Non-pigmented ciliary epithelial cell (primary cell): ENCODE data around the gene DOCK9.
A peak's percentile ranks its signal among the peaks of the same experiment; 100 is the strongest.

ENCODE experiments used
- DNase-seq: peaks from one replicate; pipeline ENCODE4 v3.0.0-alpha.2; 2010; ENCODE audit warnings: low read depth

DOCK9 gene

GRCh38 chr13:98795220-98795619, 182.6 kb downstream of the DOCK9 start:
- no peak for DNase-seq

GRCh38 chr13:98794498-98794897, 183.4 kb downstream of the DOCK9 start:
- no peak for DNase-seq

DNA sequence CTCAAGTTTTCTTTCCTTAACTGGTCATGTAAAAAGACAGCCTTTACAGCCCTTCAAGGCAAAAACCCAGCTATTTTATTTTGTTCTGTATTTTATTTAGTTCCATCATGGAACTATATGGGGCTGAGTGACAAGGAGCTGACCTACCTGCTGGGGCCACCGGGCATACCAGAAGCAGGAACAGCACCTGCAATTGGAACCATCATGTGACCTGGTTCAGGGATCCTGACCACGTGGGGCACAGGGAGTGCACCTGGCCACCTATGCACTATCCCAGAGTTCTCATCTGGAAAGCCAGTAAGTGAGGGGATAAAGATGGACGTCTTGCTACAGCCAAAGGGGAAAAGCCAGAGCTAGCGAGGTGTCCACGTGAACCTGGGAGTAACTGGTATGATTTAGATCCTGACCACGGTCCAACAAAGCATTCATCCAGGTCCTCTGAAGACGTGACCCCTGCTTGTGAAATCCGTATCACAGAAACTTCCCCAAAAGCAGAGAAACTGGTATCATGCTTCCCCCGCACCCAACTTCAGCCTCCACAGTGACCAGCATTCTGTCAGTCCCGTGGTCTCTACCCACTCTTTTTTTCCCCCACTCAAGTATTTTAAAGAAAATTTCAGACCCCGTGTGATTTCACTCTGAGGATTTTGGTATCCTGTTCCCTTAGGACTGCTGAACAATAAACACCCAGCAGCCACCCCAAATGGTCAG, 184.9 kb downstream of the DOCK9 start:
- DNase-seq = no peak

- no peak for DNase-seq
Observed at GRCh38 chr13:98792321-98792720, 185.5 kb downstream of the DOCK9 start.

- DNase-seq = no peak
Observed at GRCh38 chr13:98791611-98792010, 186.3 kb downstream of the DOCK9 start.

DNA sequence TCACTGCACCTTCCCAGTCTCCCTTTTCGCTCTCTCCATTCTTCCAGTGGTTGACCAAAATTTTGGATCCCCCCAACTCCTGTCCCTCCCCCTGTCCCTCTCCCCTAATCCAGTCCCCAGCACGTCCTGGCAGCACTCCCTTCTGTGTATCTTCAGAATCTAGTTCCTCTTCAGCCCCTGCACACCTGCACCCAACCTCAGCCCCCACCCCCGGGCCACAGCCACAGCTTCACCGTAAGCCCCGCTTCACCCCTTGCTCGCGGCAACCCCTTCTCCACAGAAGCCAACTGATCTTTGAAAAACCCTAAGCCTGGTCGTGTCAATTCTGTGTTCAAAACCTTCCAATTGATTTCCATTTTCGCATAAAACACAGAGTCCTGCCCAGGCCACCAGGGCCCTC, 189.9 kb downstream of the DOCK9 start:
- DNase-seq = no peak

- no peak for DNase-seq
Observed at GRCh38 chr13:98787173-98787572, 190.7 kb downstream of the DOCK9 start.

DNA sequence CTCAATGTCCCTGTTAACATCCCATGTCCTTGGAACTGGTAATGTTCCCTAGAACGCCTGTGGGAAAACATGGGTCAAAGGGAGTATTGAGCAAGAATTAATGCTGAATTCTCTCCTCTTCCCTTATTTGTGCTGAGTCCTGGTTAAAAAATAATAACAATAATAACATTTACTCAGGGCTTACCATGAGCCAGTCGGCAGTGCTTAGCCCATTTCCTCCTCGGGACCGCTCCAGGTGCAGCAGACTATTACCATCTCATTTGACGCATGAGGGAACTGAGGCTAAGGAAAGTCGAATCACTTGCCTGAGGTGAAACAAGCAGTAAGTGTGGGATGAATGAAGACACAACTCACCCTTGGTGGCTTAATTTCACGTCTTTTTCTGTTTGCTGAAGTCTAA, 191.8 kb downstream of the DOCK9 start:
- DNase-seq = no peak

DNA sequence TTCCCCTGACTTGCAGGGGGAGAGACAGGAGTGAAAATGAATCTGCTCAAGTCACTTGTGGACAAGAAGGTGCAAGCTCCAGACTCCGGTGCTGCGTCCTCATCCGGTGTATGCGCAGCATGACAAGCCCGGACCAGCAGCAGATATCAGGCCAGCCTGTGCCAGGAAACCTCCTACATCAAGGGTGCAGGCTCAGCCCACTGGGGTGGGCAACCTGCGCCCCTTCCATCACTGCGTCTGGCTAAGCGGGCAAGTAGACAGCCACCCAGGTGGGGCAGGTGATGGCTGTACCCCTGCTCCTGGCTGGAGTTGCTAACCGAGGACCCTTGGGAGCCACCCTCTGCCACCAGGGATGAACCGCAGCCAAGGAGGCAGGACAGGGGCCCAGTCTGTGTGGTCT, 192.5 kb downstream of the DOCK9 start:
- no peak for DNase-seq

DNA sequence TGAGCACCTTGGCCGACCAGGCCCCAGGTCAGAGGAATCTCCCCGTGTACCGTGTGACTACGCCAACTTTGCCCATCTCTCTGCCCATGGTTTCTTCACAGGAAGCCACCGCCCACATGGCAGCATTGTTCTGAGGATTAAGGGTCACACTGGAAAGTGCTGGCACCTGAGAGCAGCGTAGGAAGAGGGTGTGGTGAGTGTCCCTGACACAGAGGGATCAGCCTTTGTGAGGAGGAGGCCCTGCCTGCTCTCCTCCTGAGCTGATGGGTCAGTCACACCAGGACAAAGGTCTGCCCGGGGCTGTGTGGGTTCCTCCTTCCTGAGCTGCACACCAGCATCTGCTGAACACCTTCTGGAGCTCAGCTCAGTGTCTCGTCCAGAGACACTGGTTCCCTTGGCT, 193.2 kb downstream of the DOCK9 start:
- no peak for DNase-seq

GRCh38 chr13:98783856-98784478, 193.9 kb downstream of the DOCK9 start:
- DNase-seq = no peak

DNA sequence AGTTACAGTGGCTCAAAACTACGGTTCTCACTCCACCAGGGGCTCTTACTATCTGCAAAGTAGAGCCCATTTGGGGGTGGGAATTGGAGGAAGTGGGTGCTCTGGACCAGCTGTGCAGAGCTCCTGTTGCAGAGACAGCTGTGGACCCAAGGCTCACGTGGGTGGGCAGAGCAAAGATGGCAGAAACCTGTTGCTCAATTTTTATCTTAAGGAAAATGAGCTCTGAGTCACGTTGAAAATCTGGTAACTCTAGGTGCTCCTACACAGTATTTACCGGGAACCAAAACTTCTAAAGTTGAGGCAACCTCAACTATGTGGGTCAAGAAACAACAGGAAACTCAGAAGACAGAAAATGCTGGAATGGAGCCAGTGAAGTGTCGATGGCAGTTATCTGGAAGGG, 195.2 kb downstream of the DOCK9 start:
- no peak for DNase-seq

DNA sequence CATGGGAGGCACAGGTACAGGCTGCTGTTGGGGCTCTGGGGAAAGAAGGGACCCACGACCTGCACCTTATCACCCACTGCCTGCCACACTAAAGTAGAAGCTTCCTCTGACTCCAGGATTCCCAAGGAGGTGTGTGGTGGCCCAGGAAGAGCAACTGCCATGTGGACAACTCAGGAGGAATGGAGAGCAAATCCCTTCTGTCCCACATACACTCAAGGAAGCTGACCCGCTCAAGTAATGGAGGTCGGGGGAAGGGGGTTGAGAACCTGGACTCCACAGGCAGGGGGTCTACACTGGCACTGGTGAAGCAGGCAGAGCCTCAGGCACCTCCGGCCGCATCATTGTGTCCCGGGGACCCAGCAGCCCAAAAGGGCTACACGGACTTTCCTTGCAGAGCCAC, 196.0 kb downstream of the DOCK9 start:
- no peak for DNase-seq

DNA sequence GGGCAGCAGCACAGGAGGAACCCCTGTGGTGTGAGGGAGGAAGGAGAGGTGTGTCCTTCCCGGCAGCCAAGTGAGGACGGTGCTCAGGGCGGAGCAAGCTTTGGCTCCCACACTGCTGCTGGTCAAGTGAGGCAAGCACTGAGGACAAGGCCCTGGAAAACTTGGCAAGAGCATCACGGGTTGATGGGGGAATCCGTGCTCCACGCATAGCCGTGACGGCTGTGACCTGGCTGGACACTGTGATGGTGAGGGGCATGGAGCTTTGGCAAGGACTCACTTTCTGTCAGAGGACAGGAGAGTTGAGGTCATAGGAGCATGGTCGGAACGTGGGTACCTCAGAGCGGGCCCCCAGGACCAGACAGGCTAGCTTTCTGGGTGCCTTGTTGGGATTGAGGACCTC, 196.4 kb downstream of the DOCK9 start:
- no peak for DNase-seq

DNA sequence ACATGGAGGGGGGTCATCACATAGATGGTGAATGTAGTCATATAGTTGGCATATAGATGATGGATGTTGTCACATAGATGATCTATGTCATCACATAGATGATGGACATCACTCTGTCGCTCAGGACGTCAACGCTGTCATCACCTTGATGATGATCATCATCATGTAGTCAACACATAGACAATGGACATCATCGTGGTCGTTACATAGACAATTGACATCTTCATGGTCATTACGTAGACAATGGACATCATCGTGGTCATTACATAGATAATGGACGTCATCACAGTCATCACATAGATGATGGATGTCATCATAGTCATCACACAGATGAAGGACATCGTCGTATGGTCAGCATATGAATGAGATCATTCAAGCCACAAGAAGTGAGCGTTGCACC, 196.8 kb downstream of the DOCK9 start:
- DNase-seq = no peak

DNA sequence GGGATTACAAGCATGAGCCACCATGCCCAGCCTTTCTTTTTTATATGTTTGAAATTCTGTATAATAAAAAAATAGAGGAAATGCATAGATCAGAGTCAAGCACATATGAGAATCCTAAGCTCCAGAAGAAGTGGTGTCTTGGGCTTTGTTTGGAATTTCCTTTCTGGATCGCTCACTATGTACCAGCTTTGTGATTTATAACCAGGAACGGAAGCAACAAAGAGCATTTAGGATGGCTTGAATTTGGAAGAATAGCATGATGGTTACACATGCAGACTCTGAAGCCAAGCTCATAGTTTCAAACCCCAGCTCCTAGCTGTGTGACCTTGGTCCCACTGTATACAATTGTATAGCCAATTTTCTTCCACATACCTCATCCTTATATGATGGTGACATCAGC, 197.4 kb downstream of the DOCK9 start:
- no peak for DNase-seq

- DNase-seq = no peak
Observed at GRCh38 chr13:98779695-98780094, 198.2 kb downstream of the DOCK9 start.

DNA sequence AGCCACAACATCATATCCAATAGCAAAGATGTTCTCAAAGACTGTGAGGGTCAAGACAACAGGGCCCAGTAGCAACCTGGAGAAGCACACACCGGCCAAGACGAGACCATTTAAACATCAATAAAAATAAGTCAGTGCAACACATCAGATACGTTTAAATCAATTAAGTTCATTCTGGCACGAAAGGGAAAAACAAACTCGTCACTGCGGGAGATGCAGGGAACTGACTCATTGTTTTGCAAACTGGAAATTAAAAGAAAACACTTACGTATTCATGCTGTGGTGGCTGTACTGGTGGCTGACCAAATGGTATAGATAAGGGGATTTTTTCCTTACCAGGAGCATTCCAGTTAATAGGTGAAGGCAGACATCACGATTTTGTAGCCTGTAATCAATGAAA, 199.1 kb downstream of the DOCK9 start:
- DNase-seq = no peak

DNA sequence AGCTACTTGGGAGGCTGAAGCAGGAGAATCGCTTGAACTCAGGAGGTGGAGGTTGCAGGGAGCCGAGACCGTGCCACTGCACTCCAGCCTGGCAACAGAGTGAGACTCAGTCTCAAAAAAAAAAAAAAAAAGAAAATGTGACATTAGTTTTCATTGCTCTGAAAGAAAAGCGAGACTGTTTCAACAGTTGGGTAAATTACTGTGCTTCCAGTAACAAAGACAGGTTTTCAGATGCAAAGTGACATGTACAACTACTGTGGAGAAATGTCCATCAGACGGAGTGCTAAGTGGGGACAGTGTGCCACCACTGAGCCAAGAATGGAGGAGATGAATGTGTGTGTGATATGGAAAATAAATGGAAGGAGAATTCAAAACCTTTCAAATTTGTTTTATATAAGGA, 201.2 kb downstream of the DOCK9 start:
- DNase-seq = no peak

GRCh38 chr13:98775844-98776598, 201.8 kb downstream of the DOCK9 start:
- peak; percentile 60 for DNase-seq

DNA sequence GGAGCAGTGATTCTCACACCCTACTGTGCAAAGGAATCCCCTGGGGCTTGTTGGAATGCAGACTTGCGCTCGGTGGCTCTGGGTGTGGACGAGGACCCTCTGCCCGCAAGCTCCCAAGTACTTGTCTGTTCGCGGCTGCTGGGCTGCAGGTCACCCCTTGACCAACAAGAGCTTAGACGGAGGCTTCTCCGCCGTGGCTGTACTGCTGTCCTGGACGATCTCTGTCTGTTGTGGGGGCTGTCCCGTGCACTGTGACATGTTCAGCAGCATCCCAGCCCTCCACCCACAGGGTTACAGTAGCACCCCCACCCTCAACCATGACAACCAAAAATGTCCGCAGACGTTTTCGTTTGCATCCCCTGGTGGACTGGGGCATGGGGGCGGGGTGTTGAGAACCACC, 202.5 kb downstream of the DOCK9 start:
- no peak for DNase-seq

DNA sequence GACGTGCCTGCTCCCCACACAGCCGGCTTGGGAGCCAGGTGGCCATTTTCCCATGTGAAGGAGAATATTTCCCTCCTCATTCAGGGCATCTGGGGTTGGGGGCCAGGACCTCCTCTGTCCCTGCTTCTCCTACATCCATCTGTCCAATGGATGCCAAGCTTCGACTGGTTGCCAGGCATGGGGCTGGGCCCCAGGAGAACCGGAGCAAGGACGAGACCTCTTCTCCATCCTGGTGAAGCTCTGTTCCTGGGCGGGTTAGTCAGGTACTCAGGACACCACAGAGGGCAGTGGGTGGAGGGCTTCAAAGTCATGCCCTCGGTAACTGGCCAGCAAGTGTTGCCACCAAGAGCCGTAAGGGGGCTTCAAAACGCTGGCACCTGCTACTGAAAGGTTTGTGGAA, 203.1 kb downstream of the DOCK9 start:
- no peak for DNase-seq

- DNase-seq = no peak
Observed at GRCh38 chr13:98773921-98774320, 203.9 kb downstream of the DOCK9 start.
